GM19395 (cell line): ENCODE results near the gene APP.
A peak's percentile ranks its signal among the peaks of the same experiment; 100 is the strongest.
"Not testable (repeated sequence)": the region's sequence is repeated elsewhere in the genome, so short reads cannot be mapped to it uniquely, and the experiment has no call there.

ENCODE experiments used
- ATAC-seq: cut with Tn5 transposase; IDR thresholded peaks from one replicate; pipeline ENCODE4 v1.9.1; 2021; ENCODE audit warnings: mild to moderate bottlenecking, moderate library complexity; ENCODE audit not compliant: unreplicated experiment

Gene APP

GRCh38 chr21:26165331-26165730 lies 5.2 kb downstream of the APP start:
- no peak for ATAC-seq

GRCh38 chr21:26164311-26164710 lies 6.3 kb downstream of the APP start:
- no peak for ATAC-seq

- ATAC-seq: no peak
These were observed 8.5 kb downstream of the APP start for GRCh38 chr21:26162081-26162480.

DNA sequence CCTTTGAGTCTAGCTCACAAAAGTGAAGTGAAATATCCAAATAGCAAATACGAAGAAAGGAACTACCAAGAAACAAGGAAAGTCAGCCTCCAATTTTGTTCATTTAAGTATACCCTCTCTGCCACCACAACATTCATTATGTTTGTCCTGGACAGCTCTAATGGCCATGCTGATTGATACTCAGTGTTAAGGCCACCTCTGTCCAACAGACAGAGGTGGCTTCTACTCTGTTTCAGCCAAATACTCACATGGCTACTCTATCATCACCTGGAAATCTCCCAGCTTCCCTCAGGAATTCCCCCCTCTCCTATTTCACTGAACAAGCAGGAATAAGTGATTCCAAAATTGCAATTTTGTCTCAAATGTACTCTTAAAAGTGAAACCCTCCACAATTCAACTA lies 10.7 kb downstream of the APP start:
- ATAC-seq: no peak

DNA sequence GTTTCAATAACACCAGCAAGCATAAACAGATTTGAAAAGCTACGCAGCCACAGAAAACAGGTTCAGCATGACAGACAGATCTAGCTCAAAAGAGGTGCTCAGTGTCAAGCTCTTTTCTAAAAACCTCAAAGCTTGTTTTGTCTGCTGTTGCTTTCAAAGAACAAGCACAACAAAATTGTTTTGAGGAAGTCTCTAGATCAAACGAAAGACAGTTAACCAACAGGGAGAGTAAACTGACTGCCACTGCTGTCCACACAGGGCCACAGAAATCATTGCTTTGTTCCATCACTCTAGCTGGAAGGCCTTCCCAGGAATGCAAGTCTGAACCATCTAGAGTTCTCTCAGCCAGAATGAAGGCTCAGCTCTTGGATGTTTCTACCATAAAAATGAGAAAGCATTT lies 12.8 kb downstream of the APP start:
- no peak for ATAC-seq

DNA sequence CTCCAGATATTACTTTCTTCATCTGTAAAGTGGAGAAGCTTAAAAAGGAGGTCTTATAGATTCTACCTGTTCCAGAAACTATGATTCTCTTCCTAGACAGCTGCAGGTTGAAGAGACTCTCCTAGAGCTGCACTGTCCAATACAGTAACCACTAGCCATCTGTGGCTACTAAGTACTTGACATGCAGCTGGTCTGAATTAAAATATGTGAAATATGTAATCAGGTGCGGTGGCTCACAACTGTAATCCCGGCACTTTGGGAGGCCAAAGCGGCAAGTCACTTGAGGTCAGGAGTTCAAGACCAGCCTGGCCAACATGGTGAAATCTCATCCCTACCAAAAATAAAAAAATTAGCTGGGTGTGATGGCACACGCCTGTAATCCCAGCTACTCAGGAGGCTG lies 15.8 kb downstream of the APP start:
- no peak for ATAC-seq

GRCh38 chr21:26153758-26154157 lies 16.8 kb downstream of the APP start:
- ATAC-seq: no peak

DNA sequence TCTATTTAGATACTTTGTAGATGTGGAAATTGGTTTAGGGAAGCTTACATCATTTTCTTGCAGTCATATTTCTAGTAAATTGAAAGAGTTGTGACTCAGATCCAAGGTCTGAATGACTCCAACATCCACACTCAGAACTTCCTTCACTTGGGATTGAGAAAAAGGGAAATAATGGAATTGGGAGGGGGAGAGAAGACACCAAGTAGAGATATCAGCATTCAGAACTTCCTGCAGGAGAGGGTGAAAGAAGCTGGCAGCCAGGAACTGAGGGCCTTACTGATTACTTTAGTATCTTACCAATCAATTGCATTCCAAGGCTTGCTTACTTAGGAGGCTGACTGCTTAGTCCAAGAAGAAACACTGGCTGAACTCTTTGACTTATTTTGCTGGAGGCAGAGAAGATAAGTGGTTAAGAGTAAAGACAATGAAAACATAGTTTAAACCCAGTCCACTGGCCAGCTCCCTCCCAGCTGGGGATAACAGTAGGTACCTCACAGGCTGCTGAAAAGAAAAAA lies 21.7 kb downstream of the APP start:
- ATAC-seq: no peak

GRCh38 chr21:26148071-26148839 lies 22.3 kb downstream of the APP start:
- ATAC-seq: no peak

DNA sequence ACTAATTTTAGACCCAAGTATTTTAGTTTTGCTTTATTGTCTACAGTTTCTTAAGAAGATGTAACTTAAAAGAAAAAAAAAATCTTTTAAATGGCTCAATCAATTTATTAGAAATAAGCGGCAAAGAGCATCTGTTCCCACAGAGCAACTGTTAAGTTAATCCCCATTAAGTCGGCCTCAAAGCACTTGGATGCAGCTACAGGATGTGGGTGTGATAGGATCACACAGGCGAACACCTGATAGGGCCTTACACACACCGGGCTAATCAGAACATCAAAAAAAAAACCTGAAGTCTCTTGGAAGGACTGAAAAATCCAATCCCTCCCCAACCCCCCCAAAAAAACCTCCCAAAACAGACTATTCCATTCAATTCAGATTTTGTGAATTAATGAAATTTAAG lies 23.0 kb downstream of the APP start:
- ATAC-seq: no peak

DNA sequence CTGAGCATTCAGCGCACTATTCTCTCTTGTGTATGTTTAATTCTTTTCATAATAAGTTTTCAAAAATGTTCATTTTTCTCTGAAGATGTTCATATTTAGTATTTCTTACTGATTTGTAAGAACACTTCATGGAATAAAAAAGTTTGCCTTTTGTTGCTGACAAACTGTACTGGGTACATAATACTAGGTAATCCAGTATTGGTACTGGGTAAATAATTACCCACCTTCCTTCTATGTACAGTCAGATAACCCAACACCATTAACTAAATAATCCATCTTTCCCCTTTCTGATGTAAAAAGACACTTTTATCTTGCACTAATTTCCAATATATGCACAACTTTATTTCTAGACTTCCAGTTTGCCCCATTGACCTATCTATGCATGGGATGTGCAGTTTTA lies 23.9 kb downstream of the APP start:
- no peak for ATAC-seq

- ATAC-seq: no peak
These were observed 26.5 kb downstream of the APP start for GRCh38 chr21:26144031-26144430.

DNA sequence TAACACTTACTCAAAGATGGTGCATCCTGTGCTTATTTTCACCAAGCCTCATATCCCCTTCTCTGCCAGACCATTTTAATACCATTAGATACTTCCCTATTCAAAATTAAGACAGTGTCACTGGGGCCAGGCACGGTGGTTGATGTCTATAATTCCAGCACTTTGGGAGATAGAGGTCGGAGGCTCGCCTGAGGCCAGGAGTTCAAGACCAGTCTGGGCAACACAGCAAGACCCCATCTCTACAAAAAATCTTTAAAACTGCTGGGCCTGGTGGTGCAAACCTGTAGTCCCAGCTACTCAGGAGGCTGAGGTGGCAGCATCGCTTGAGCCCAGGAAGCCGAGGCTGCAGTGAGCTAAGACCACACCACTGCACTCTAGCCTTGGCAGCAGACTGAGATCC lies 28.2 kb downstream of the APP start:
- ATAC-seq: no peak

- ATAC-seq: no peak
These were observed 29.6 kb downstream of the APP start for GRCh38 chr21:26140926-26141325.

- no peak for ATAC-seq
These were observed 30.4 kb downstream of the APP start for GRCh38 chr21:26140164-26140579.

GRCh38 chr21:26138615-26139257 lies 31.8 kb downstream of the APP start:
- no peak for ATAC-seq

DNA sequence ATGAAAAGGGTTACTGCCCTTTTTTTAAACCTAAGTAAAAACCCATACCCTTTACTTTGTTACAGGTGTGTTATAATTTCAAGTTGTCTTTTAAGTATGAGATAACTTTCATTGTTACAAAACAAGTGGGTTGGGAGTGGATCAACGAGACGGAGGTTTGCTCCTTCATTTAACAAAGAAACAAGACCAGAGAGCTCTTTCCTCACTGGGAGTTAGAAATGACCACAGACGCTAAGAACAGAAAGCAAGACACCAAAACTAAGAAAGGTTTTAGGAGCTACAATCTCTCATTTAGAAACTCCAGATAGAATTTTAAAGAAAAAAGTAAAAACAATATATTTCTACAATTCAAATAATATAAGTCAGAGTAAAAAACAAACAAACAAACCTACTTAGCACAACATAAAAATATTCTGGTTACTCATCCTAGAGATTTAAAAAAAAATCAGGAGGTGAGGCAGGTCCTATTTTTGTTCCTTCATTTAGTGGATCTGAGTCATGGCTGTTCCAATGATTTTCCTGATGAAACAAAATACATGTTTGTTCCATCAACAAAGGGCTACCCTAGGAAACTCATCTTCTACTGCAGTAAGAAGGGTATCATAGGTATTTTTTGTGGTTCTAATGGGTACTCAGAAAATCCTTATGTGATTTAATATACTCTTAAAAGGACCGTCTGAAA lies 33.0 kb downstream of the APP start:
- no peak for ATAC-seq

GRCh38 chr21:26136671-26137070 lies 33.9 kb downstream of the APP start:
- ATAC-seq: peak; percentile 99

GRCh38 chr21:26135520-26135919 lies 35.0 kb downstream of the APP start:
- ATAC-seq: no peak

GRCh38 chr21:26131554-26131953 lies 39.0 kb downstream of the APP start:
- no peak for ATAC-seq

GRCh38 chr21:26131053-26131452 lies 39.5 kb downstream of the APP start:
- not testable (repeated sequence) for ATAC-seq
